ENCODE results near the gene BNC1. TPM values are rescaled to one million over a fixed set of nuclear protein-coding genes. Genes with fewer than 3 reads are reported as not detected.

Gene BNC1
- total RNA-seq, 1 donor from 2014 or later: 13.7 TPM

DNA sequence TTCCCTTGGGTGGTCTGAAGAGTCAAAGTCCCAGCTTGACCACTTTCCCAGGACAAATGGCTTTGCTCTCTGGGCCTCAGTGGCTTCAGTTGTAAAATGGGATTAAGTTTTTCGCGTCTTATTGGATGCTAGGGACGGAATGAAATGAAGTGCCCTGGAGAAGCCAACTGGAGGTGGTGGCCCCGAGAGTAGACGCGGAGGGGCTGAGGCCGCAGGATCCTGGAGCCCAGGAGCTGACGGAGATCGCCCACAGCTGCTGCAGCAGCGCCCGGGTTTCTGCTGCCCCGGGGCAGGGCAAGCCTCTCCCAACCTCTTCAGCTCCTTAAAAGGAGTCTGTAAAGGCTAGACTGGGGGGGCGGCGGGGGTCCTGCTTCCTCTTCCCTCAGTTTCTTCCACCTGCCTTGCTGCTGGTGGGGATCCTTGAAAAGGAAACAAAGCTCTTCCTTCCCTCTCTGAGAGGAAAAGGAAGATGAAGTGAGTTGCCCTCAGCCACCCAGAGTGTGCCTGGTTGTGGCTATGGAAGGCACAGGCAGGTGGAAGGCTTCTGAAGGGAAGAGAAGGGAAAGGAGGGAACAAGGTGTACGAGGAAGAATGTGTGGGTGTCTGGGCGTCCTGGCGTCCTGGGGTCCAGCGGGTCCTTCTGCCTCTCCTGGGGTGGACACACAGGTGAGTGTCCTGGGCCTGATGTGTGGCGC, 967 bp upstream of the BNC1 start:
- H4K20me1 ChIP-seq (ENCODE audit: insufficient read depth, low read length): peaks cover 4% of the 10 kb centered on the region
- no peaks in the 10 kb centered on the region for H3K27me3 ChIP-seq (ENCODE audit: insufficient read depth, low read length)
- no peak overlapping the region for H3K4me3 ChIP-seq (ENCODE audit: insufficient read depth, low read depth, low read length)
- Mint-ChIP-seq H3K4me3 (ENCODE audit: unreplicated experiment) (peak overlapping the region; percentile 77), H3K36me3 (ENCODE audit: low read depth, unreplicated experiment) (no peaks in the 10 kb centered on the region), H3K27me3 (ENCODE audit: low read depth, unreplicated experiment) (no peaks in the 10 kb centered on the region), H3K27ac (ENCODE audit: unreplicated experiment) (peak overlapping the region; percentile 96), H3K9me3 (ENCODE audit: unreplicated experiment) (no peaks in the 10 kb centered on the region), H3K4me1 (ENCODE audit: low read depth, unreplicated experiment) (peaks cover 43% of the 10 kb centered on the region)
- DNase-seq (ENCODE audit: low read depth) (no peak), FAIRE-seq (no peak)
- H3K9ac ChIP-seq (ENCODE audit: low read length): peak overlapping the region; percentile 80
- H3K4me2 ChIP-seq (ENCODE audit: low read length): peak overlapping the region; percentile 63
- H3K9me3 ChIP-seq (ENCODE audit: insufficient read depth, low read depth, low read length): no peaks in the 10 kb centered on the region
- peaks cover 33% of the 10 kb centered on the region for H3K79me2 ChIP-seq (ENCODE audit: insufficient read depth, low read length)
- H3K4me1 ChIP-seq (ENCODE audit: insufficient read depth, low read length): peaks cover 40% of the 10 kb centered on the region
- TF ChIP-seq, protein P1, sequence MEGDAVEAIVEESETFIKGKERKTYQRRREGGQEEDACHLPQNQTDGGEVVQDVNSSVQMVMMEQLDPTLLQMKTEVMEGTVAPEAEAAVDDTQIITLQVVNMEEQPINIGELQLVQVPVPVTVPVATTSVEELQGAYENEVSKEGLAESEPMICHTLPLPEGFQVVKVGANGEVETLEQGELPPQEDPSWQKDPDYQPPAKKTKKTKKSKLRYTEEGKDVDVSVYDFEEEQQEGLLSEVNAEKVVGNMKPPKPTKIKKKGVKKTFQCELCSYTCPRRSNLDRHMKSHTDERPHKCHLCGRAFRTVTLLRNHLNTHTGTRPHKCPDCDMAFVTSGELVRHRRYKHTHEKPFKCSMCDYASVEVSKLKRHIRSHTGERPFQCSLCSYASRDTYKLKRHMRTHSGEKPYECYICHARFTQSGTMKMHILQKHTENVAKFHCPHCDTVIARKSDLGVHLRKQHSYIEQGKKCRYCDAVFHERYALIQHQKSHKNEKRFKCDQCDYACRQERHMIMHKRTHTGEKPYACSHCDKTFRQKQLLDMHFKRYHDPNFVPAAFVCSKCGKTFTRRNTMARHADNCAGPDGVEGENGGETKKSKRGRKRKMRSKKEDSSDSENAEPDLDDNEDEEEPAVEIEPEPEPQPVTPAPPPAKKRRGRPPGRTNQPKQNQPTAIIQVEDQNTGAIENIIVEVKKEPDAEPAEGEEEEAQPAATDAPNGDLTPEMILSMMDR (IDR thresholded peaks at IDR 0.05; ENCODE audit: insufficient read depth, low read depth, low read length): no peak
- no peak for TF ChIP-seq EZH2 (IDR thresholded peaks at IDR 0.05; ENCODE audit: insufficient read depth, low read length)
- no peak overlapping the region for H2AFZ ChIP-seq (ENCODE audit: low read depth, low read length)
- peak overlapping the region; percentile 88 for H3K27ac ChIP-seq (ENCODE audit: low read depth, low read length)
- no peaks in the 10 kb centered on the region for H3K36me3 ChIP-seq (ENCODE audit: insufficient read depth, low read length)

GRCh38 chr15:83283813-83284558, 478 bp downstream of the BNC1 start:
- Histone ChIP-seq H2AFZ (ENCODE audit: low read depth, low read length) (peak overlapping the region; percentile 84), H3K9me3 (ENCODE audit: insufficient read depth, low read depth, low read length) (no peaks in the 10 kb centered on the region), H3K4me2 (ENCODE audit: low read length) (peak overlapping the region; percentile 88), H4K20me1 (ENCODE audit: insufficient read depth, low read length) (peaks cover 4% of the 10 kb centered on the region), H3K36me3 (ENCODE audit: insufficient read depth, low read length) (no peaks in the 10 kb centered on the region), H3K27me3 (ENCODE audit: insufficient read depth, low read length) (no peaks in the 10 kb centered on the region), H3K9ac (ENCODE audit: low read length) (peak overlapping the region; percentile 94), H3K4me3 (ENCODE audit: insufficient read depth, low read depth, low read length) (peak overlapping the region; percentile 80), H3K4me1 (ENCODE audit: insufficient read depth, low read length) (peaks cover 36% of the 10 kb centered on the region), H3K79me2 (ENCODE audit: insufficient read depth, low read length) (peaks cover 45% of the 10 kb centered on the region), H3K27ac (ENCODE audit: low read depth, low read length) (peak overlapping the region; percentile 84)
- Mint-ChIP-seq H3K4me3 (ENCODE audit: unreplicated experiment) (peak overlapping the region; percentile 94), H3K27me3 (ENCODE audit: low read depth, unreplicated experiment) (no peaks in the 10 kb centered on the region), H3K27ac (ENCODE audit: unreplicated experiment) (peak overlapping the region; percentile 93), H3K4me1 (ENCODE audit: low read depth, unreplicated experiment) (peaks cover 35% of the 10 kb centered on the region), H3K9me3 (ENCODE audit: unreplicated experiment) (no peaks in the 10 kb centered on the region), H3K36me3 (ENCODE audit: low read depth, unreplicated experiment) (no peaks in the 10 kb centered on the region)
- peak; percentile 52 for TF ChIP-seq EZH2 (IDR thresholded peaks at IDR 0.05; ENCODE audit: insufficient read depth, low read length)
- TF ChIP-seq, protein P1 (IDR thresholded peaks at IDR 0.05; ENCODE audit: insufficient read depth, low read depth, low read length): no peak
- no peak for FAIRE-seq
- no peak for DNase-seq (ENCODE audit: low read depth)

Measured in astrocyte (in vitro differentiated cells and primary cell).